PC-9 (cell line): ENCODE results near the gene MAP2K1. TPM values are rescaled to one million over a fixed set of nuclear protein-coding genes. Genes with fewer than 3 reads are reported as not detected.

Source experiments
- BruUV-seq: library from RNA; stranded (reverse); fragments of 400-500 nt; replicated peaks from 2 replicates; lab custom pipeline; 2021; lab: Mats Ljungman, UMichigan
- CTCF ChIA-PET: fragments of 300-600 bp; sonication (Branson Sonifier 250); formaldehyde crosslinking; loops from one replicate; lab custom pipeline; 2022; ENCODE audit warnings: antibody characterized with exemption; lab: Charles Lee
- POLR2A ChIA-PET: fragments of 300-600 bp; sonication (Branson Sonifier 250); formaldehyde crosslinking; loops from one replicate; lab custom pipeline; 2022; ENCODE audit warnings: antibody characterized with exemption; ENCODE audit not compliant: unreplicated experiment; lab: Charles Lee
- DNase-seq, 2 experiments: peaks; one replicate each; pipeline versions ENCODE4 v3.0.0 to v3.0.0-alpha.2; 2015 to 2022; ENCODE audit warnings: mixed read lengths in 1 of 2
- H2AFZ ChIP-seq: fragments of 200-600 bp; sonication (generic); 2 replicates; pipeline ENCODE4 v1.8.1; 2017; ENCODE audit warnings: antibody characterized with exemption
- H3F3A ChIP-seq: fragments of 200-600 bp; sonication (generic); 2 replicates; pipeline ENCODE4 v1.8.1; 2017; ENCODE audit warnings: antibody characterized with exemption, mild to moderate bottlenecking, low read depth; ENCODE audit not compliant: insufficient read depth
- H3K27ac ChIP-seq: fragments of 200-600 bp; sonication (generic); 2 replicates; pipeline ENCODE4 v1.6.1; 2016; ENCODE audit warnings: mixed run types
- H3K27me3 ChIP-seq: fragments of 200-600 bp; sonication (generic); 2 replicates; pipeline ENCODE4 v1.6.1; 2016; ENCODE audit warnings: low read depth, mixed run types; ENCODE audit not compliant: insufficient read depth
- H3K36me3 ChIP-seq: fragments of 200-600 bp; sonication (generic); 2 replicates; pipeline ENCODE4 v1.6.1; 2016; ENCODE audit warnings: low read depth, mixed run types
- H3K4me1 ChIP-seq: fragments of 200-600 bp; sonication (generic); replicated peaks from 2 replicates; pipeline ENCODE4 v1.6.1; 2016; ENCODE audit warnings: mixed run types; ENCODE audit not compliant: insufficient read depth
- H3K4me2 ChIP-seq: fragments of 200-600 bp; sonication (generic); 2 replicates; pipeline ENCODE4 v1.6.1; 2017; ENCODE audit warnings: mixed run types
- H3K4me3 ChIP-seq: fragments of 200-600 bp; sonication (generic); 2 replicates; pipeline ENCODE4 v1.6.1; 2016; ENCODE audit warnings: mixed run types
- H3K79me2 ChIP-seq: fragments of 200-600 bp; sonication (generic); 2 replicates; pipeline ENCODE4 v1.6.1; 2017; ENCODE audit warnings: low read depth, mixed run types
- H3K9me2 ChIP-seq: fragments of 200-600 bp; sonication (generic); 2 replicates; pipeline ENCODE4 v1.8.1; 2017; ENCODE audit warnings: mild to moderate bottlenecking; ENCODE audit not compliant: insufficient read depth
- H3K9me3 ChIP-seq: fragments of 200-600 bp; sonication (generic); 2 replicates; pipeline ENCODE4 v1.8.1; 2016; ENCODE audit warnings: low read depth; ENCODE audit not compliant: insufficient read depth
- H4K20me1 ChIP-seq: fragments of 200-600 bp; sonication (generic); 2 replicates; pipeline ENCODE4 v1.8.1; 2017; ENCODE audit not compliant: insufficient read depth
- CTCF ChIP-seq: fragments of 200-600 bp; sonication (generic); conservative IDR thresholded peaks from 2 replicates; pipeline ENCODE4 v1.6.1; 2017; ENCODE audit warnings: mixed run types, antibody characterized with exemption, mild to moderate bottlenecking, moderate library complexity
- EZH2 ChIP-seq: fragments of 200-600 bp; sonication (generic); IDR thresholded peaks from 2 replicates; pipeline ENCODE4 v1.8.0; 2017; ENCODE audit warnings: antibody characterized with exemption, low read depth
- intact Hi-C: fragments of 100-400 bp; cut with micrococcal nuclease; formaldehyde crosslinking; loops from one replicate; pipeline ENCODE4 v1.10.0; 2022; ENCODE audit not compliant: unreplicated experiment
- total RNA-seq: library from RNA; stranded (reverse); gene quantifications from 2 replicates; pipeline ENCODE4 v1.2.3, GENCODE V29; 2021

MAP2K1 gene
- total RNA-seq, 1 experiment from 2014 or later, result 78.6 TPM

GRCh38 chr15:66405007-66405406, 18.3 kb downstream of the MAP2K1 start:
- ChIA-PET CTCF (no interaction called here), POLR2A (no interaction called here)
- Histone ChIP-seq H4K20me1 (peaks cover 8% of the 10 kb centered on the region), H3K4me2 (no peak overlapping the region), H3K79me2 (peaks cover 95% of the 10 kb centered on the region), H3K27me3 (no peaks in the 10 kb centered on the region), H2AFZ (no peak overlapping the region), H3K36me3 (no peaks in the 10 kb centered on the region), H3F3A (no peaks in the 10 kb centered on the region), H3K27ac (no peak overlapping the region), H3K9me3 (no peaks in the 10 kb centered on the region), H3K9me2 (no peaks in the 10 kb centered on the region), H3K4me1 (no peaks in the 10 kb centered on the region), H3K4me3 (no peak overlapping the region)
- TF ChIP-seq EZH2 (no peak), CTCF (no peak)
- no TSS peak for BruUV-seq
- DNase-seq, result no peak
- intact Hi-C loops, result no loop called here

GRCh38 chr15:66405615-66406014, 18.9 kb downstream of the MAP2K1 start:
- CTCF ChIA-PET, result no interaction called here
- Histone ChIP-seq H4K20me1 (peaks cover 8% of the 10 kb centered on the region), H3K4me2 (no peak overlapping the region), H3K36me3 (no peaks in the 10 kb centered on the region), H3F3A (no peaks in the 10 kb centered on the region), H3K27ac (no peak overlapping the region), H3K27me3 (no peaks in the 10 kb centered on the region), H2AFZ (no peak overlapping the region), H3K79me2 (peaks cover 94% of the 10 kb centered on the region), H3K9me2 (no peaks in the 10 kb centered on the region), H3K9me3 (no peaks in the 10 kb centered on the region), H3K4me3 (no peak overlapping the region), H3K4me1 (no peaks in the 10 kb centered on the region)
- BruUV-seq, result no TSS peak
- POLR2A ChIA-PET, result no interaction called here
- DNase-seq, result no peak
- intact Hi-C loops, result no loop called here
- TF ChIP-seq EZH2 (no peak), CTCF (no peak)

- H3K9me3 ChIP-seq, result no peaks in the 10 kb centered on the region
- BruUV-seq, result no TSS peak
- CTCF ChIA-PET, result no interaction called here
- no peaks in the 10 kb centered on the region for H3K36me3 ChIP-seq
- H3K79me2 ChIP-seq, result peaks cover 91% of the 10 kb centered on the region
- H3K9me2 ChIP-seq, result no peaks in the 10 kb centered on the region
- H4K20me1 ChIP-seq, result peaks cover 6% of the 10 kb centered on the region
- H3K27me3 ChIP-seq, result no peaks in the 10 kb centered on the region
- H3K4me2 ChIP-seq, result no peak overlapping the region
- no peak overlapping the region for H3K27ac ChIP-seq
- no peaks in the 10 kb centered on the region for H3K4me1 ChIP-seq
- DNase-seq, result no peak
- intact Hi-C loops, result no loop called here
- H3K4me3 ChIP-seq, result no peak overlapping the region
- TF ChIP-seq EZH2 (no peak), CTCF (no peak)
- no peak overlapping the region for H2AFZ ChIP-seq
- H3F3A ChIP-seq, result no peaks in the 10 kb centered on the region
- POLR2A ChIA-PET, result no interaction called here
Measured at GRCh38 chr15:66408254-66408653, 21.5 kb downstream of the MAP2K1 start.
